Vagina (tissue), 2 donors: ENCODE results near the gene TAS2R3.

Source experiments
- CTCF ChIP-seq, 3 experiments: fragments of 450-650 bp in 2 of 3; fragments of 200-600 bp in 1 of 3; sonication (generic) in 1 of 3; IDR thresholded peaks; one replicate each; pipeline ENCODE4 v1.5.1; 2017 to 2019; ENCODE audit warnings: antibody characterized with exemption in 3 of 3, mild to moderate bottlenecking in 2 of 3, moderate library complexity in 2 of 3
- POLR2A ChIP-seq, 2 donors: fragments of 450-650 bp; IDR thresholded peaks; one replicate each; pipeline ENCODE4 v1.6.1; 2017; ENCODE audit warnings: antibody characterized with exemption in 2 of 2, mild to moderate bottlenecking in 2 of 2, moderate library complexity in 2 of 2
- POLR2AphosphoS5 ChIP-seq, 2 donors: sonication (generic); formaldehyde crosslinking; IDR thresholded peaks; one replicate each; pipeline ENCODE4 v1.9.0; 2017; ENCODE audit warnings: antibody characterized with exemption in 2 of 2, mild to moderate bottlenecking in 2 of 2, low read depth in 1 of 2; ENCODE audit not compliant: insufficient read depth in 1 of 2

- TF ChIP-seq CTCF (IDR thresholded peaks at IDR 0.05): no peak
- no peak for TF ChIP-seq POLR2AphosphoS5 (IDR thresholded peaks at IDR 0.05; ENCODE audit: insufficient read depth in 1 of 2, low read depth in 1 of 2)
- no peak for TF ChIP-seq POLR2A (IDR thresholded peaks at IDR 0.05)
These were observed at the start of gene TAS2R3 for GRCh38 chr7:141763797-141764196.
